GM23338 (cell line): ENCODE results near the gene BEST1. TPM values are rescaled to one million over a fixed set of nuclear protein-coding genes. Genes with fewer than 3 reads are reported as not detected.

Source experiments
- ATAC-seq: fragments of 200-7000 bp; cut with Tn5 transposase; 3 replicates; pipeline ENCODE4 v1.9.1; 2020
- DNase-seq: peaks from one replicate; pipeline ENCODE4 v3.0.0-alpha.2; 2015; ENCODE audit warnings: low spot score
- H2AFZ ChIP-seq: fragments of 200-600 bp; sonication (generic); 2 replicates; pipeline ENCODE4 v1.8.0; 2016; ENCODE audit warnings: antibody characterized with exemption, mild to moderate bottlenecking, moderate library complexity
- H3F3A ChIP-seq: fragments of 200-600 bp; sonication (generic); replicated peaks from 2 replicates; pipeline ENCODE4 v1.8.0; 2017; ENCODE audit warnings: antibody characterized with exemption, mixed run types, low read depth
- H3K27ac ChIP-seq: fragments of 200-600 bp; sonication (generic); 2 replicates; pipeline ENCODE4 v1.6.1; 2016; ENCODE audit warnings: low read depth
- H3K27me3 ChIP-seq: fragments of 200-600 bp; sonication (generic); 2 replicates; pipeline ENCODE4 v1.8.0; 2016; ENCODE audit warnings: mild to moderate bottlenecking, mixed run types, moderate library complexity; ENCODE audit not compliant: insufficient read depth
- H3K36me3 ChIP-seq: fragments of 200-600 bp; sonication (generic); 2 replicates; pipeline ENCODE4 v1.8.0; 2016; ENCODE audit warnings: mild to moderate bottlenecking; ENCODE audit not compliant: insufficient read depth
- H3K4me1 ChIP-seq: fragments of 200-600 bp; sonication (generic); 2 replicates; pipeline ENCODE4 v1.8.0; 2016; ENCODE audit warnings: mild to moderate bottlenecking, moderate library complexity; ENCODE audit not compliant: insufficient read depth
- H3K4me2 ChIP-seq: fragments of 200-600 bp; sonication (generic); 2 replicates; pipeline ENCODE4 v1.7.1; 2017; ENCODE audit warnings: mixed run types
- H3K4me3 ChIP-seq: fragments of 200-600 bp; sonication (generic); 2 replicates; pipeline ENCODE4 v1.6.1; 2016; ENCODE audit warnings: mixed run types
- H3K79me2 ChIP-seq: fragments of 200-600 bp; sonication (generic); replicated peaks from 2 replicates; pipeline ENCODE4 v1.8.0; 2017; ENCODE audit warnings: mild to moderate bottlenecking; ENCODE audit not compliant: insufficient read depth
- H3K9me2 ChIP-seq: fragments of 200-600 bp; sonication (generic); 2 replicates; pipeline ENCODE4 v1.8.0; 2017; ENCODE audit not compliant: insufficient read depth
- H4K20me1 ChIP-seq: fragments of 200-600 bp; sonication (generic); replicated peaks from 2 replicates; pipeline ENCODE4 v1.8.0; 2017; ENCODE audit warnings: mild to moderate bottlenecking; ENCODE audit not compliant: insufficient read depth
- H3K27ac Mint-ChIP-seq: 2 replicates; pipeline ENCODE4 v1.8.0; 2020; ENCODE audit warnings: inconsistent platforms, mild to moderate bottlenecking, moderate library complexity, mixed read lengths
- H3K27me3 Mint-ChIP-seq: 3 replicates; pipeline ENCODE4 v1.8.0; 2022; ENCODE audit warnings: low read depth, mild to moderate bottlenecking, moderate library complexity, mixed read lengths, inconsistent platforms; ENCODE audit not compliant: insufficient read depth, poor library complexity
- H3K36me3 Mint-ChIP-seq: 3 replicates; pipeline ENCODE4 v1.8.0; 2021; ENCODE audit warnings: low read depth, mild to moderate bottlenecking, inconsistent platforms, moderate library complexity, mixed read lengths
- H3K4me1 Mint-ChIP-seq: 3 replicates; pipeline ENCODE4 v1.8.0; 2020; ENCODE audit warnings: mild to moderate bottlenecking, inconsistent platforms, mixed read lengths
- H3K4me3 Mint-ChIP-seq: 3 replicates; pipeline ENCODE4 v1.8.0; 2021; ENCODE audit warnings: moderate library complexity, mild to moderate bottlenecking, inconsistent platforms, mixed read lengths
- H3K9me3 Mint-ChIP-seq: 3 replicates; pipeline ENCODE4 v1.8.0; 2020; ENCODE audit warnings: moderate library complexity, mild to moderate bottlenecking, inconsistent platforms, mixed read lengths
- CREB1 ChIP-seq: fragments of 250-450 bp; sonication (Bioruptor Pico); IDR thresholded peaks from 2 replicates; pipeline ENCODE4 v1.5.0; 2020; ENCODE audit warnings: low read depth, mild to moderate bottlenecking, moderate library complexity
- ETS1 ChIP-seq: IDR thresholded peaks from 2 replicates; pipeline ENCODE4 v1.6.1; 2016; ENCODE audit warnings: antibody characterized with exemption
- EZH2 ChIP-seq: fragments of 200-600 bp; sonication (generic); IDR thresholded peaks from one replicate; pipeline ENCODE4 v1.8.0; 2017; ENCODE audit warnings: antibody characterized with exemption, mild to moderate bottlenecking, low read depth; ENCODE audit not compliant: unreplicated experiment
- EZH2phosphoT487 ChIP-seq: fragments of 200-600 bp; sonication (generic); IDR thresholded peaks from one replicate; pipeline ENCODE4 v1.8.1; 2018; ENCODE audit warnings: antibody characterized with exemption; ENCODE audit not compliant: unreplicated experiment
- JUNB ChIP-seq: IDR thresholded peaks from one replicate; pipeline ENCODE4 v1.6.1; 2016; ENCODE audit warnings: antibody characterized with exemption; ENCODE audit not compliant: unreplicated experiment
- NANOG ChIP-seq: IDR thresholded peaks from 2 replicates; pipeline ENCODE4 v1.6.1; 2016; ENCODE audit warnings: antibody characterized with exemption, borderline replicate concordance
- POLR2AphosphoS5 ChIP-seq: IDR thresholded peaks from 2 replicates; pipeline ENCODE4 v1.6.1; 2016; ENCODE audit warnings: antibody characterized with exemption, low read depth
- REST ChIP-seq: IDR thresholded peaks from one replicate; pipeline ENCODE4 v1.6.1; 2018; ENCODE audit warnings: antibody characterized with exemption; ENCODE audit not compliant: unreplicated experiment
- STAT1 ChIP-seq: IDR thresholded peaks from one replicate; pipeline ENCODE4 v1.6.1; 2016; ENCODE audit warnings: antibody characterized with exemption; ENCODE audit not compliant: unreplicated experiment
- ZNF114 ChIP-seq: fragments of 250-450 bp; sonication (Bioruptor Pico); IDR thresholded peaks from 2 replicates; pipeline ENCODE4 v1.5.0; 2020; ENCODE audit warnings: mild to moderate bottlenecking, moderate library complexity
- ZNF331 ChIP-seq: fragments of 250-450 bp; sonication (Bioruptor Pico); IDR thresholded peaks from 2 replicates; pipeline ENCODE4 v1.5.0; 2020; ENCODE audit warnings: low read depth, mild to moderate bottlenecking, moderate library complexity
- ZNF462 ChIP-seq: fragments of 250-450 bp; sonication (Bioruptor Pico); IDR thresholded peaks from 2 replicates; pipeline ENCODE4 v1.5.0; 2020; ENCODE audit warnings: mild to moderate bottlenecking, moderate library complexity
- polyA plus RNA-seq: library from polyadenylated mRNA; unstranded; fragments of >200 nt; fragmentation: Nextera tagmentation; extraction: Ambion mirVana; gene quantifications from 2 replicates; pipeline ENCODE4 v1.2.1, GENCODE V29; 2016
- total RNA-seq: library from RNA; depleted of rRNA; stranded (reverse); fragments of >200 nt; shearing (Covaris generic); gene quantifications from 2 replicates; pipeline ENCODE4 v1.2.3, GENCODE V29; 2014
- TF ChIP-seq, protein P1 (sequence below), 2 experiments: fragments of 200-600 bp in 1 of 2; sonication (generic) in 1 of 2; conservative IDR thresholded peaks; 2 replicates each; pipeline versions ENCODE4 v1.5.1 to v1.6.1; 2016 to 2017; ENCODE audit warnings: antibody characterized with exemption in 2 of 2, low read depth in 2 of 2, mild to moderate bottlenecking in 2 of 2, moderate library complexity in 1 of 2

BEST1 gene
- total and polyA plus RNA-seq, 2 experiments from 2014 or later, result 0.35 to 0.44 TPM

DNA sequence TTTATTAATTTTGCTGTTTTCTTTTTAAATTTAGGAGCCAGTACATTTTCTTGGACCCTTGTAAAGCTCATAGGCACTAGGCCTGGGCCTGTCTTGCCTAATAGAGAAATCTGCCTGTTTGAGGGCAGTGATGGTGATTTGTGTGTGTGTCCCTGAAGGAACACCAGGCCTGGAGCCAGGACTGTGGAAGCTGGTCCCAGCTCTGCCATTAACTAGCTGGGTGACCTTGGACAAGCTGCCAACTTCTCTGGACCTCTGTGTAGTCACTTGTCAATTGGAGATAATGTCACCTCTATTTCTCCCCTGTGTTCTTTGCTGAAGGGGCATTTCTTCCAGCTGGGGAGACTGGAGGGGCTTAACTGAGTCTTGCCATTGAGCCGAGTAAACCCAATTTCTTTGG lies 33.3 kb downstream of the BEST1 start:
- no peaks in the 10 kb centered on the region for H3K9me2 ChIP-seq
- Mint-ChIP-seq H3K9me3 (peaks cover 24% of the 10 kb centered on the region), H3K4me1 (peaks cover 9% of the 10 kb centered on the region; the same call in 2 of the 3 replicates), H3K27ac (no peak overlapping the region), H3K36me3 (peaks cover 17% of the 10 kb centered on the region; the same call in 2 of the 3 replicates), H3K27me3 (peaks cover 35% of the 10 kb centered on the region), H3K4me3 (no peak overlapping the region)
- H2AFZ ChIP-seq, result no peak overlapping the region
- ATAC-seq, result no peak
- no peaks in the 10 kb centered on the region for H3K4me1 ChIP-seq
- H3K4me3 ChIP-seq, result no peak overlapping the region
- TF ChIP-seq ZNF114 (CRISPR knock-in tag) (no peak), REST (no peak), CREB1 (CRISPR knock-in tag) (no peak), ZNF331 (CRISPR knock-in tag) (no peak), ZNF462 (no peak), NANOG (no peak), JUNB (no peak), EZH2phosphoT487 (no peak), ETS1 (no peak), STAT1 (no peak), POLR2AphosphoS5 (no peak), EZH2 (no peak)
- TF ChIP-seq, protein P1, sequence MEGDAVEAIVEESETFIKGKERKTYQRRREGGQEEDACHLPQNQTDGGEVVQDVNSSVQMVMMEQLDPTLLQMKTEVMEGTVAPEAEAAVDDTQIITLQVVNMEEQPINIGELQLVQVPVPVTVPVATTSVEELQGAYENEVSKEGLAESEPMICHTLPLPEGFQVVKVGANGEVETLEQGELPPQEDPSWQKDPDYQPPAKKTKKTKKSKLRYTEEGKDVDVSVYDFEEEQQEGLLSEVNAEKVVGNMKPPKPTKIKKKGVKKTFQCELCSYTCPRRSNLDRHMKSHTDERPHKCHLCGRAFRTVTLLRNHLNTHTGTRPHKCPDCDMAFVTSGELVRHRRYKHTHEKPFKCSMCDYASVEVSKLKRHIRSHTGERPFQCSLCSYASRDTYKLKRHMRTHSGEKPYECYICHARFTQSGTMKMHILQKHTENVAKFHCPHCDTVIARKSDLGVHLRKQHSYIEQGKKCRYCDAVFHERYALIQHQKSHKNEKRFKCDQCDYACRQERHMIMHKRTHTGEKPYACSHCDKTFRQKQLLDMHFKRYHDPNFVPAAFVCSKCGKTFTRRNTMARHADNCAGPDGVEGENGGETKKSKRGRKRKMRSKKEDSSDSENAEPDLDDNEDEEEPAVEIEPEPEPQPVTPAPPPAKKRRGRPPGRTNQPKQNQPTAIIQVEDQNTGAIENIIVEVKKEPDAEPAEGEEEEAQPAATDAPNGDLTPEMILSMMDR (conservative IDR thresholded peaks at IDR 0.05; ENCODE audit: low read depth in 2 of 2), result no peak
- DNase-seq, result no peak
- no peak overlapping the region for H3K27ac ChIP-seq
- no peaks in the 10 kb centered on the region for H4K20me1 ChIP-seq
- no peaks in the 10 kb centered on the region for H3K79me2 ChIP-seq
- H3K4me2 ChIP-seq, result no peak overlapping the region
- H3K27me3 ChIP-seq, result peaks cover 2% of the 10 kb centered on the region; the same call in 1 of the 2 replicates
- H3F3A ChIP-seq, result no peaks in the 10 kb centered on the region
- H3K36me3 ChIP-seq, result 0 out of 2 replicates have a peak, but pooled peaks cover 3% of the 10 kb centered on the region
